ENCODE measurements around the gene PCDHB16. TPM values are rescaled to one million over a fixed set of nuclear protein-coding genes. Genes with fewer than 3 reads are reported as not detected.
"Not testable (repeated sequence)": the region's sequence is repeated elsewhere in the genome, so short reads cannot be mapped to it uniquely, and the experiment has no call there.

Gene PCDHB16
- total and polyA plus RNA-seq, 2 of the 4 experiments (the other 2 are of a cell fraction) = 0.18 to 0.36 TPM

DNA sequence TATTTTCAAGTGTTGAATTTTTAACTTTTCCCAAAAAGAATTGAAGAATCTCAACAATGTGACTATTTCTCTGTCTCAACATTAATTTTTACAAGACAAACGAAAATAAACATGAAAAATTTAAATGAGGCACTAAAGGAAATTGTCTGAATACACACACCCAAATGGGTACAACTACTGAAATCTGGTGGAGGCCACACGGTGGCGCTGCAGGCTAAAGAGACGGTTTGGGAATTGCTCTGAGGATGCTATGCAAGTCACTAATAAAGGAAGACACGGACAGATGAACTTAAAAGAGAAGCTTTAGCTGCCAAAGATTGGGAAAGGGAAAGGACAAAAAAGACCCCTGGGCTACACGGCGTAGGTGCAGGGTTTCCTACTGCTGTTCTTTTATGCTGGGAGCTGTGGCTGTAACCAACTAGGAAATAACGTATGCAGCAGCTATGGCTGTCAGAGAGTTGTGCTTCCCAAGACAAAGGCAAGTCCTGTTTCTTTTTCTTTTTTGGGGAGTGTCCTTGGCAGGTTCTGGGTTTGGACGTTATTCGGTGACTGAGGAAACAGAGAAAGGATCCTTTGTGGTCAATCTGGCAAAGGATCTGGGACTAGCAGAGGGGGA, 10.0 kb downstream of the PCDHB16 start, which contains the start of gene PCDHB10:
TSS of gene PCDHB10 (plus strand) at position 244 of the 616 bp plus-strand sequence. CDS start at position 444, 200 bp downstream.
- CTCF ChIA-PET = interaction anchor here (0.7 kb wide), 1 partner anchor 371 kb away, joined by 3 read pairs; no protein-coding TSS in a partner anchor
- H3K36me3 ChIP-seq (ENCODE audit: control insufficient read depth, insufficient read depth, low read length) = no peaks in the 10 kb centered on the region
- H3K4ac ChIP-seq (ENCODE audit: low read depth, low read length) = no peak within 1 kb of the TSS
- intact Hi-C loops (cut with micrococcal nuclease) (no loop called here), dilution Hi-C loops (cut with HindIII; ENCODE audit: low sequenced_read_pairs, unreplicated experiment) (no loop called here), in situ Hi-C loops (cut with MboI; ENCODE audit: low sequenced_read_pairs) (no loop called here)
- H2BK120ac ChIP-seq (ENCODE audit: low read depth, low read length) = no peak within 1 kb of the TSS
- H3K4me1 ChIP-seq (ENCODE audit: control insufficient read depth, insufficient read depth, low read length) = no peaks in the 10 kb centered on the region
- no peak within 1 kb of the TSS for H2AK5ac ChIP-seq (ENCODE audit: low read depth, low read length)
- H2BK5ac ChIP-seq (ENCODE audit: low read depth, low read length, poor library complexity, severe bottlenecking) = no peak within 1 kb of the TSS
- TF ChIP-seq FOS (IDR thresholded peaks at IDR 0.05; ENCODE audit: low read depth, low read length) (no peak), RAD21 (IDR thresholded peaks at IDR 0.05; ENCODE audit: low read length) (peak; percentile 22; the same call in 1 of the 2 replicates), CEBPB (IDR thresholded peaks at IDR 0.05; ENCODE audit: low read depth, low read length) (no peak)
- TF ChIP-seq, protein P1, sequence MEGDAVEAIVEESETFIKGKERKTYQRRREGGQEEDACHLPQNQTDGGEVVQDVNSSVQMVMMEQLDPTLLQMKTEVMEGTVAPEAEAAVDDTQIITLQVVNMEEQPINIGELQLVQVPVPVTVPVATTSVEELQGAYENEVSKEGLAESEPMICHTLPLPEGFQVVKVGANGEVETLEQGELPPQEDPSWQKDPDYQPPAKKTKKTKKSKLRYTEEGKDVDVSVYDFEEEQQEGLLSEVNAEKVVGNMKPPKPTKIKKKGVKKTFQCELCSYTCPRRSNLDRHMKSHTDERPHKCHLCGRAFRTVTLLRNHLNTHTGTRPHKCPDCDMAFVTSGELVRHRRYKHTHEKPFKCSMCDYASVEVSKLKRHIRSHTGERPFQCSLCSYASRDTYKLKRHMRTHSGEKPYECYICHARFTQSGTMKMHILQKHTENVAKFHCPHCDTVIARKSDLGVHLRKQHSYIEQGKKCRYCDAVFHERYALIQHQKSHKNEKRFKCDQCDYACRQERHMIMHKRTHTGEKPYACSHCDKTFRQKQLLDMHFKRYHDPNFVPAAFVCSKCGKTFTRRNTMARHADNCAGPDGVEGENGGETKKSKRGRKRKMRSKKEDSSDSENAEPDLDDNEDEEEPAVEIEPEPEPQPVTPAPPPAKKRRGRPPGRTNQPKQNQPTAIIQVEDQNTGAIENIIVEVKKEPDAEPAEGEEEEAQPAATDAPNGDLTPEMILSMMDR (conservative IDR thresholded peaks at IDR 0.05; ENCODE audit: low read depth, low read length) = peak; percentile 35
- no peaks in the 10 kb centered on the region for H3K9me1 ChIP-seq (ENCODE audit: insufficient read depth, low read length)
- ATAC-seq (ENCODE audit: low read depth) (peak; percentile 59; the same call in 1 of the 2 replicates), DNase-seq (peak; percentile 5)
- H3K27ac ChIP-seq (ENCODE audit: insufficient read depth, low read length) = no peak within 1 kb of the TSS
- no peak within 1 kb of the TSS for H3K23ac ChIP-seq (ENCODE audit: low read depth, low read length)
- BruUV-seq (replicated peaks) = no TSS peak
- POLR2A ChIA-PET (ENCODE audit: unreplicated experiment) = no interaction called here
- H3K56ac ChIP-seq (ENCODE audit: extremely low read depth, insufficient read depth, low read length) = no peak within 1 kb of the TSS
- peak within 1 kb of the TSS; percentile 88 for H3K4me2 ChIP-seq (ENCODE audit: low read depth, low read length)
- no peaks in the 10 kb centered on the region for H4K20me1 ChIP-seq (ENCODE audit: insufficient read depth, low read length)
- peak within 1 kb of the TSS; percentile 58 for H3K4me3 ChIP-seq (ENCODE audit: insufficient read depth, low read depth, low read length)
- no peak within 1 kb of the TSS for H2BK15ac ChIP-seq (ENCODE audit: low read depth, low read length)
- no peak within 1 kb of the TSS for H3K14ac ChIP-seq (replicated peaks; ENCODE audit: low read depth, low read length)
- no peak within 1 kb of the TSS for H3K18ac ChIP-seq (ENCODE audit: low read depth, low read length)
- H2BK20ac ChIP-seq (ENCODE audit: low read depth, low read length) = no peak within 1 kb of the TSS
- H3K27me3 ChIP-seq (ENCODE audit: control insufficient read depth, insufficient read depth, low read length) = no peaks in the 10 kb centered on the region
- no peak within 1 kb of the TSS for H4K5ac ChIP-seq (ENCODE audit: low read depth, low read length)
- H2AK9ac ChIP-seq (replicated peaks; ENCODE audit: low read depth, low read length, poor library complexity) = no peak within 1 kb of the TSS
- H3K9ac ChIP-seq (ENCODE audit: low read depth, low read length) = peak within 1 kb of the TSS; percentile 75
- no peak within 1 kb of the TSS for H4K91ac ChIP-seq (ENCODE audit: insufficient read depth, low read depth, low read length)
- WGBS, 2 experiments (ENCODE audit: extremely low coverage in 2 of 2, insufficient read length in 1 of 2) = 0% methylated on average over 4 of the region's 10 CpGs; no CpG with 5 or more reads in 1 of the 2 experiments
- no peaks in the 10 kb centered on the region for H3K79me1 ChIP-seq (ENCODE audit: low read depth in 1 of 2, low read length in 2 of 2)
- H3K9me3 ChIP-seq (ENCODE audit: control insufficient read depth, insufficient read depth, low read length) = peaks cover 10% of the 10 kb centered on the region; the same call in 1 of the 2 replicates
- H4K8ac ChIP-seq (ENCODE audit: low read depth in 2 of 2, low read length in 2 of 2) = no peak within 1 kb of the TSS
- H2AFZ ChIP-seq (replicated peaks; ENCODE audit: low read length, poor library complexity) = no peak within 1 kb of the TSS

DNA sequence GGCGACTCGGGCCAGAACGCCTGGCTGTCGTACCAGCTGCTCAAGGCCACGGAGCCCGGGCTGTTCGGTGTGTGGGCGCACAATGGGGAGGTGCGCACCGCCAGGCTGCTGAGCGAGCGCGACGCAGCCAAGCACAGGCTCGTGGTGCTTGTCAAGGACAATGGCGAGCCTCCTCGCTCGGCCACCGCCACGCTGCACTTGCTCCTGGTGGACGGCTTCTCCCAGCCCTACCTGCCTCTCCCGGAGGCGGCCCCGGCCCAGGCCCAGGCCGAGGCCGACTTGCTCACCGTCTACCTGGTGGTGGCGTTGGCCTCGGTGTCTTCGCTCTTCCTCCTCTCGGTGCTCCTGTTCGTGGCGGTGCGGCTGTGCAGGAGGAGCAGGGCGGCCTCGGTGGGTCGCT, 12.1 kb downstream of the PCDHB16 start:
- H3K14ac ChIP-seq (replicated peaks; ENCODE audit: low read depth, low read length); H3K4me2 ChIP-seq (ENCODE audit: low read depth, low read length); H2BK20ac ChIP-seq (ENCODE audit: low read depth, low read length); H3K4ac ChIP-seq (ENCODE audit: low read depth, low read length); H3K56ac ChIP-seq (ENCODE audit: extremely low read depth, insufficient read depth, low read length); DNase-seq; H2BK120ac ChIP-seq (ENCODE audit: low read depth, low read length); intact Hi-C loops (cut with micrococcal nuclease); H2BK5ac ChIP-seq (ENCODE audit: low read depth, low read length, poor library complexity, severe bottlenecking); H3K23ac ChIP-seq (ENCODE audit: low read depth, low read length); H3K4me1 ChIP-seq (ENCODE audit: control insufficient read depth, insufficient read depth, low read length); BruUV-seq (replicated peaks); H3K36me3 ChIP-seq (ENCODE audit: control insufficient read depth, insufficient read depth, low read length); H2AK5ac ChIP-seq (ENCODE audit: low read depth, low read length); H3K4me3 ChIP-seq (ENCODE audit: insufficient read depth, low read depth, low read length); H4K20me1 ChIP-seq (ENCODE audit: insufficient read depth, low read length); H3K9ac ChIP-seq (ENCODE audit: low read depth, low read length); H3K9me1 ChIP-seq (ENCODE audit: insufficient read depth, low read length); H2AK9ac ChIP-seq (replicated peaks; ENCODE audit: low read depth, low read length, poor library complexity); H3K9me3 ChIP-seq (ENCODE audit: control insufficient read depth, insufficient read depth, low read length); CTCF ChIA-PET; H4K5ac ChIP-seq (ENCODE audit: low read depth, low read length); dilution Hi-C loops (cut with HindIII; ENCODE audit: low sequenced_read_pairs, unreplicated experiment); H3K79me1 ChIP-seq (ENCODE audit: low read depth in 1 of 2, low read length in 2 of 2); H4K8ac ChIP-seq (ENCODE audit: low read depth in 2 of 2, low read length in 2 of 2); H3K27ac ChIP-seq (ENCODE audit: insufficient read depth, low read length); H2AFZ ChIP-seq (replicated peaks; ENCODE audit: low read length, poor library complexity); H2BK15ac ChIP-seq (ENCODE audit: low read depth, low read length); ATAC-seq (ENCODE audit: low read depth); in situ Hi-C loops (cut with MboI; ENCODE audit: low sequenced_read_pairs); H3K27me3 ChIP-seq (ENCODE audit: control insufficient read depth, insufficient read depth, low read length); H3K18ac ChIP-seq (ENCODE audit: low read depth, low read length); H4K91ac ChIP-seq (ENCODE audit: insufficient read depth, low read depth, low read length); POLR2A ChIA-PET (ENCODE audit: unreplicated experiment): not testable (repeated sequence)
- WGBS, 2 experiments (ENCODE audit: extremely low coverage in 2 of 2, insufficient read length in 1 of 2) = 14% methylated on average over 7 of the region's 37 CpGs; no CpG with 5 or more reads in 1 of the 2 experiments

All from IMR-90 (cell line).